ENCODE measurements around the gene RSRC2. TPM values are rescaled to one million over a fixed set of nuclear protein-coding genes. Genes with fewer than 3 reads are reported as not detected.

Gene RSRC2
- total RNA-seq, 6 experiments from 2014 or later = 38.7 to 52.7 (median 44.2) TPM

- TF ChIP-seq CTCF (IDR thresholded peaks at IDR 0.05) = no peak
- DNase-seq = no peak
- H3K36me3 Mint-ChIP-seq (ENCODE audit: low read depth) = no peaks in the 10 kb centered on the region
- H3K27me3 Mint-ChIP-seq (ENCODE audit: insufficient read depth) = no peaks in the 10 kb centered on the region
- no peaks in the 10 kb centered on the region for H3K9me3 Mint-ChIP-seq
- H3K4me1 Mint-ChIP-seq (ENCODE audit: low read depth) = peaks cover 14% of the 10 kb centered on the region
- H3K4me3 Mint-ChIP-seq = no peak overlapping the region
- H3K27ac Mint-ChIP-seq = no peak overlapping the region
Measured at GRCh38 chr12:122454739-122455138, 72.0 kb downstream of the RSRC2 start.

- H3K9me3 Mint-ChIP-seq = no peaks in the 10 kb centered on the region
- no peak for DNase-seq
- peaks cover 15% of the 10 kb centered on the region for H3K4me1 Mint-ChIP-seq (ENCODE audit: low read depth)
- H3K4me3 Mint-ChIP-seq = no peak overlapping the region
- H3K36me3 Mint-ChIP-seq (ENCODE audit: low read depth) = peaks cover under 1% of the 10 kb centered on the region; the same call in 1 of the 2 replicates
- TF ChIP-seq CTCF (IDR thresholded peaks at IDR 0.05) = no peak
- H3K27ac Mint-ChIP-seq = no peak overlapping the region
- H3K27me3 Mint-ChIP-seq (ENCODE audit: insufficient read depth) = no peaks in the 10 kb centered on the region
Measured at GRCh38 chr12:122454250-122454721, 72.5 kb downstream of the RSRC2 start.

Other genes starting within 250 kb of the RSRC2 start
- 10 to 100 TPM; 62.5 to 71.9 (median 69.1) TPM for gene CLIP1, start 104.3 kb downstream of the RSRC2 start, total RNA-seq (2021; fragmentation: NEBNext Ultra II Directional; extraction: Animal tissue kit (Norgen Biotek cat#: 25700))
- 10 to 100 TPM in 5 of 6 experiments, 1 to 10 TPM in 1; 9.7 to 13.1 (median 11.4) TPM for gene ZCCHC8, start 26.0 kb downstream of the RSRC2 start, total RNA-seq (2021; fragmentation: NEBNext Ultra II Directional; extraction: Animal tissue kit (Norgen Biotek cat#: 25700))
- 10 to 100 TPM; 11.7 to 25.0 (median 19.6) TPM for gene KNTC1, start 313 bp upstream of the RSRC2 start, total RNA-seq (2021; fragmentation: NEBNext Ultra II Directional; extraction: Animal tissue kit (Norgen Biotek cat#: 25700))
- not detected for gene HCAR2, start 176.4 kb upstream of the RSRC2 start, total RNA-seq (2021; fragmentation: NEBNext Ultra II Directional; extraction: Animal tissue kit (Norgen Biotek cat#: 25700))
- gene HCAR3, start 189.9 kb upstream of the RSRC2 start, total RNA-seq (2021; fragmentation: NEBNext Ultra II Directional; extraction: Animal tissue kit (Norgen Biotek cat#: 25700)) = not detected
- not detected for gene HCAR1, start 203.9 kb upstream of the RSRC2 start, total RNA-seq (2021; fragmentation: NEBNext Ultra II Directional; extraction: Animal tissue kit (Norgen Biotek cat#: 25700))
- gene DENR, start 225.9 kb upstream of the RSRC2 start, total RNA-seq (2021; fragmentation: NEBNext Ultra II Directional; extraction: Animal tissue kit (Norgen Biotek cat#: 25700)) = 10 to 100 TPM; 53.2 to 66.7 (median 61.7) TPM
- under 1 TPM; 0.08 to 0.40 (median 0.17) TPM for gene CCDC62, start 247.6 kb upstream of the RSRC2 start, total RNA-seq (2021; fragmentation: NEBNext Ultra II Directional; extraction: Animal tissue kit (Norgen Biotek cat#: 25700))